DMS114 treated with DMSO at 0.1 percent for 48 hours (cell line): ENCODE data around the gene AWAT2.

Experiments used
- DNase-seq: peaks from one replicate; lab custom pipeline; 2025; ENCODE audit not compliant: unreplicated experiment; lab: John Stamatoyannopoulos, UW

The AWAT2 gene

DNA sequence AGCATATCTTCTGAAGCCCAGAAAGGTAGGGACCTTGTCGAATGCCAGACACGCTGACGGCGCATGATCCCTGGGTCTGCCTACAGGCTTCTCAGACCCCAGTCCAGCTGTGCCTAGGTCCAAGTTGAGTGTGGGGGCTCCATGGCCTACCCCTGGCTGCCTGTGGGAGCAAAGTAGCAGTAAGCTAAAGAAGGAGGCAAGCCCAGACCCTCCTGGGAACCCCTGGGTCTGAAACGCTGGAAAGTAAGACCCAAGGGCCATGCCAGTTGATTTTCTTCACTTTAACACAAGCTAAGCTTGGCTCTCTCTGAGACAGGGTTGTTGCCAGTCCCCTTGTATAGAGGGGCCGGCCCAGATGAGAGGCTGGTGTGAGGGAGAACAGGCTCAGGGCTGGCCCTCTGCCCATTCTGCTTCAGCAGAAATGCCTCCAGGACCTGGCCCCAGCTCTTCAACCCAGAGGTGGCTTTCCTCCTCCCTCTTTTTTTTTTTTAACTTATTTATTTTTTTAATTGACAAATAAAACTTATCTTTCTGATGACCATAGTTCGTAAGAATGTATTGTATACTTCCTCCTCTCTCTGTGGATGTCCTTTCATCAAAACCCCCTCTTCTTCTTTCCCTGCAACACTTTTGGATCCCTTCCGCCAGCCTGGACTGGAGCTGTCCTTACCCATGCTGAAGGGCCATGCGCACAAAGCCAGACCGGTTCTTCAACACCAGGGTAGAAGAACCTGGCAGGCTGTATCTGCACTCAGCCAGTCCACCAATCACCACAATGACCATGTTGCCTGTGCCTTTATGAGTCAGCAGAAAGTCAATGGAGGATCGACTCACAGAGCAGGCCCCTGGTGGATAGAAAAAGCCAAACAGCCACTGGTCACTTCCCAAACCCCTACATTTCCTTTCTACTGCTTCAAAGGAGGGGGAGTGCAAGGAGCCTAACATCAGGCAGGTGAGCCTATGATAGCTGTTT is 7.1 kb downstream of the AWAT2 start:
- DNase-seq: no peak

DNA sequence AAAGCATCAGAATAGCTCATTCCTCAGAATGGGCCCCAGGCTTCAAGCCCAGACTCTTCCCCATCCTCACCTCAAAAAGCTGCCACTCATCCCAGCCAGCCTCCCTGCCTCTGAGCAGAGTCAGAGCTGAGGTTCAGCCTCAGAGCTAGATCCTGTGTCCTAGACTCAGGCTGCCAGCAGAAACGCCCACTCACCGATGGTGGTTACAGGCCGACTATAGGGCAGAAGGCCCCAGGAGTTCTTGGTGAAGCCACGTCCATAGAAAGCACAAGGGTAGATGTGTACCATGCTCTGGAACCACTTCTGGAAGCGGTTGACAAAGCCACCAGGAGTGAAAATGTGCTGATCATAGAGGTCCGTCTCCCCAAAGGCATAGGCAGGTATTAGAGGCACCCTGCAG is 7.7 kb downstream of the AWAT2 start:
- no peak for DNase-seq

GRCh38 chrX:70039758-70040157 is 10.0 kb downstream of the AWAT2 start:
- DNase-seq: no peak

DNA sequence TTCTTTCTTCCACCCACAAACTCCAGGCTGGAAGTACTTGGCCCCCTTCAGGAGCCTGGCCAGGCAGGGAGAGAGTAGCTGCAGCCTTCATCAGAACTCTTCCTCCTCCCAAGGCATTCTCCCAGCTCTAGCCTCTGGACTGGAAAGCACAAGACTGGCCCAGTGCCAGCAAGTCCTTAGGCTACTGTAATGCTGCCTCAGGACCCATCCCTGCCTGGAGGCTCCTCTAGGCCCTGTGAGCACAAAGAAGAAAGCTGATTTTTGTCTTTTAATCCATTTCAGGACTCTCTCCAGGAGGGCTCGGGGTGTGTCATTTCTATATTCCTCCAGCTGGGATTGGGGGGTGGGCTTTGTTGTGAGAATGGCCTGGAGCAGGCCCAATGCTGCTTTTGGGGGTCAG is 10.8 kb downstream of the AWAT2 start:
- no peak for DNase-seq

GRCh38 chrX:70038515-70038914 is 11.2 kb downstream of the AWAT2 start:
- DNase-seq: no peak

DNA sequence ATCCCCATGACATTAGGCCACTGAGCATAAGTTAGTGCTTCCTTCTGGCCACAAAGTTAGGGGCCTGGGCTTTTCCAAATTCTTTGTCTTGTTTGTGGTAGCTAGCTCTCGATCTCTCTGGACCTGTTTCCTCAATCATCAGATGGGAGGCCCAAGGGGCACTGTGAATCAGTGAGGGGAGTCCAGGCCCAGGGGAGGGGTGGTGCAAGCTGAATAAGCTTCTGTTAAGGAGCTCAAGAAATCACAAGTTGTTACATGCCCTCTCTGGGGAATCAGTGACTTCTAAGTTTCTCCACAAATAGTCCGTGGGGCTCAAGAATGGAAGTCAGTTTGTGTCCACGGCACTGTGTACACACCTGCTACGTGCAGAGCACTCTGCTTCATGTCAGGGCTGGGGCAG is 15.1 kb downstream of the AWAT2 start:
- no peak for DNase-seq

DNA sequence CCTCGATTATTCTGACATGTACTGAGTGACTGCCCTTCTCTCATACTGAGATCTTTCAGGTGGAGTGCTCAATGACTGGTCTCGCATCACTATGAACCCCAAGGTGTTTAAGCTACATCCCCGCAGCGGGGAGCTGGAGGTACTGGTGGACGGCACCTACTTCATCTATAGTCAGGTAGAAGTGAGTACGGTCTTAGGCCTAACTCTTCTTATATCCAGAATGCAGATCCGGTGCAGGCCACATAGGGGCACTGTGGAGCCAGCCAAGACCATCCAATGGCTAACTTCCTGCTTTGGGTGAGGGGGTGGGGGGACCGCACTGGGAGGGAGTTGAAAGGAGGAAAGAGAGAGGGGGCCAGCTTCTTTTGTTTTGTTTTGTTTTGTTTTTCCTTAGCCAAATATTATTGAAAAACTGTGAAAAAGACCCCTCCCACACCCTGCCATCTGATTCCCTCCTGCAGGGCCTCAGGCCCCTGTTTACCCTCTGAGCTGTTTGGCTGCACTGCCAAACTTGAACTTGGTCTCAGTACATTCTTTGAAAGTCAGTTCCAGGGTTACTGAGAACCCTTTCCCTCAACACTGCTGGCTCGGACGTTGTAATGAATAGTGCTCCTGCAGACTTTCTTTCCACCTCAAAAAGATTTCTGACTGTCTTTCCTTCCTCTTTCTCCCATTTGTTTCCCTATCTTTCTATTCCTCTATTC is 16.2 kb downstream of the AWAT2 start:
- DNase-seq: peak; percentile 17

- DNase-seq: no peak
Observed at GRCh38 chrX:70032792-70033191, 16.9 kb downstream of the AWAT2 start.

DNA sequence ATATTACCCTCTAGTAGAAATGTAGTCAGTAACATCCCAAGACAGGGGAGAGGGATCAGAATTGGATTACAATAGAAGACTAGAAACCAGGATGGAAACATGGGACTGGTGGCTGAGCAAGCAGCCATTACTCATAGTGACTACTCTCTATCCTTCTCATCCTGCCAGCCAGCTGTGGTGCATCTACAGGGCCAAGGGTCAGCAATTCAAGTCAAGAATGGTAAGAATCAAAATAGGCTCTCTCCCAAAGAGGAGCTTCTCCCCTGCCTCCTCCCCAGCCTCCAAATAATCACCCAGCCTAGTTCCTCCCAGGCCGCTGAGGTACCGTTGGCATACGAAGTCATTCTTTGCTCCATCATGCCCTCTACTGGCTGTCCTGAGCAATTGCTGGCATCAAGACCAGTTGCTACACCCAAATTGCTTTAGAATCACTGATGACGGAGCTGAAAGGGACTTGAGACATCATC is 19.4 kb downstream of the AWAT2 start:
- peak; percentile 36 for DNase-seq

DNA sequence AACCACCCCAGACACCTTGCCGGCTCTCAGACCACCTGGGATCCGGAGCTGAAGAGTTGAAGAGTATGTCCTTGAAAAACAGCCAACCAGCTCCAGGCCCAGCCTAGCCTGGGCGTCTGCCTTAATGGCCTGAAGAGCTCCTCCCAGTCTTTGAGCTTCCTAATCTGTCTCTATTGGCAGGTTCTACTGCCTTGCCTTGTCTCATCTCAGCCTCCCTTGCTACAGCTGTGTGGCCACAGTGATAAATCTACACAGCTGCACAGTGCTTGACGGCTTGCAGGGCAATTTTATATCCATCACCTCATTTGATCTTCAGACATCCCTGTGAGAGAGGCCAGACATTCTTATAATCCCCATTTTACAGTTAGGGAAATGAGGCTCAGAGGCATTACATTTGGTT is 19.9 kb downstream of the AWAT2 start:
- DNase-seq: no peak

DNA sequence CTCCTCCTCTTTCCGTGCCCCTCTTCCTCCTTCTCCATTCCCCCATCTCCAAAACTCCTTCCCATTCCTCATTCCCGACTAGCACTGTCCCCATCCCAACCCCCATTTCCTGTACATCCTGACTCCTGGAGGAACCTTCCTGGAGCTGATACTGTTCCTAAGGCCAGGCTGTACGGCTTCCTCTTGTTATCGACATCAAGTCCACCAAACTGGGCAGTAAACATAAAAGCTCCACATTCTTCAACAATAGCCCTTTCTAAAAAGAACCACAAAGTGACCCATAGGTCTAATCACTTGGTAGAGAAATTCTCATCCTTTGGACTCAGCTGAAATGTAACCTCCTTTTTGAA is 22.9 kb downstream of the AWAT2 start:
- no peak for DNase-seq

- no peak for DNase-seq
Observed at GRCh38 chrX:70026112-70026850, 23.5 kb downstream of the AWAT2 start.

DNA sequence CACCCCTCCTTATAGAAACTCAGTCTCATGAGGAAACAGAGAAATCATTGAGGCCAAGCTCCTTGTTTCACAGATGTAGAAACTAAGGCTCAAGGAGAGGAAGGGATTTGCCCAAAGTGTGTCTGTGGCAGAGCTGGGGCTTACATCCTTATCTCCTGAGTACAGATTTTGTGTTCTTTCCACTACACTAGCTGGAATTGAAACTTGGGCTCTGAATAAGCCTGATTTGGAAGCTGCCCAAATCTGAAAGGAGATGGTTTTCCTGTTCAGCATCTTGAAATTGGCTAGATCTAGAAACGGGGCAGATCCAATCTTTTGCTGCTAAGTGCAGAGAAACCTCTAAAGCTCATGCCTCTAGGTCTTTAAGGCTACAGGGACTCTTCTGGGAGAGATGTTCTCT is 24.3 kb downstream of the AWAT2 start:
- DNase-seq: no peak

DNA sequence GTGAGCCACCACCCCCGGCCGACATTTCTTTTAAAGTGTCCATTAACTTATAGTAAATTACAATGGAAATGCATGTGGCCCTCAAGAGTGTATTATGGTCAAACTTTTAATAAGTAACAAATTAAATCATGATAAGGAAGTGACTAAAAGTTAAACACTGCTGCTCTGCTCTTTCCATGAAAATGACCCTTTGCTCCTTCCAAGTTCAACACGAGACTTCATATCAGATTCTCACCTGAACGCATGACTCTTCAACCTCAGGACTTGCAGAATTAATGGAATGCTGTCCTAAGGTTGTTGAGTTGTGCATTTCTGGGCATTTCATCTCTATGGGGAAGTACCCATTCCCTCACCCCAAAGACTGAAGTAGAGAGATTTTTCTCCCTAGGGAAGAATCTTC is 27.1 kb downstream of the AWAT2 start:
- no peak for DNase-seq

- DNase-seq: no peak
Observed at GRCh38 chrX:70016513-70016912, 33.2 kb downstream of the AWAT2 start.

- no peak for DNase-seq
Observed at GRCh38 chrX:70013466-70014381, 36.0 kb downstream of the AWAT2 start.

GRCh38 chrX:70012756-70013155 is 37.0 kb downstream of the AWAT2 start:
- no peak for DNase-seq

DNA sequence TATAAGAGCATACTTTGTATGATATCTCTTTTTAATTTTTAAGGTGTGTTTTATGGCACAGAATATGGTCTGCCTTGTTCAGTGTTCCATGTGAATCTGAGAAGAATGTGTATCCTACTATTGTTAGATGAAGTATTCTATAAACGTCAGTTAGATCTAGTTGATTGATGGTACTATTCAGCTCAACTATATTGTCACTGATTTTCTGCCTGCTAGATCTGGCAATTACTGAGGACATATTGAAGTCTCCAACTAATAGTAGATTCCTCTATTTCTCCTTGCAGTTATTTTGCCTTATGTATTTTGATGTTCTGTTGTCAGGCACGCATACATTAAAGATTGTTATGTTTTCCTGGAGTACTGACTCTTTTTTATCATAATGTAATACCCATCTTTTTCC is 39.8 kb downstream of the AWAT2 start:
- no peak for DNase-seq

DNA sequence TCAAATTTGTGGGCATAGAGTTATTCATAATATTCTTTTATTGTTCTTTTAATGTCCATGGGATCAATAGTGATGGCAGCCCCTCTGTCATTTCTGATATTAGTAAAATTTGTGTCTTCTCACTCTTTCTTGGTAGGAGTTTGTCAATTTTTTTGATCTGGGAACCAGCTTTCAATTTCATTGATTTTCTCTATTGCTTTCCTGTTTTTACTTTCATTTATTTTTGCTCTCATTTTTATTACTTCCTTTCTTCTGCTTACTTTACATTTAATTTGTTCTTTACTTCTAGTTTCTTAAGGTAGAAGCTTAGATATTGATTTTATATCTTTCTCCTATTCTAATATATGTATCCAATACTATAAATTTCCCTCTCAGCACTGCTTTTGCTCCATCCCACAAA is 40.7 kb downstream of the AWAT2 start:
- no peak for DNase-seq

GRCh38 chrX:70007946-70008345 is 41.8 kb downstream of the AWAT2 start:
- DNase-seq: no peak
